Adrenal gland (tissue), 5 donors: Measurements from ENCODE around the gene GRXCR2.

Source experiments
- POLR2A ChIP-seq, 2 donors: fragments of 450-650 bp; IDR thresholded peaks; one replicate each; pipeline ENCODE4 v1.6.1; 2017; ENCODE audit warnings: antibody characterized with exemption in 2 of 2, mild to moderate bottlenecking in 2 of 2, moderate library complexity in 1 of 2
- TF ChIP-seq, protein P1 (sequence below), 6 experiments: fragments of 450-650 bp in 4 of 6; fragments of 200-600 bp in 2 of 6; sonication (generic) in 1 of 6; IDR thresholded peaks; 1 replicate in 5 of 6; 2 replicates in 1 of 6; pipeline versions ENCODE4 v1.5.1 to v1.8.0; 2016 to 2021; ENCODE audit warnings: antibody characterized with exemption in 6 of 6, mild to moderate bottlenecking in 2 of 6, moderate library complexity in 1 of 6
- donor health status: DM: no; HTN: no; CAD: no.

DNA sequence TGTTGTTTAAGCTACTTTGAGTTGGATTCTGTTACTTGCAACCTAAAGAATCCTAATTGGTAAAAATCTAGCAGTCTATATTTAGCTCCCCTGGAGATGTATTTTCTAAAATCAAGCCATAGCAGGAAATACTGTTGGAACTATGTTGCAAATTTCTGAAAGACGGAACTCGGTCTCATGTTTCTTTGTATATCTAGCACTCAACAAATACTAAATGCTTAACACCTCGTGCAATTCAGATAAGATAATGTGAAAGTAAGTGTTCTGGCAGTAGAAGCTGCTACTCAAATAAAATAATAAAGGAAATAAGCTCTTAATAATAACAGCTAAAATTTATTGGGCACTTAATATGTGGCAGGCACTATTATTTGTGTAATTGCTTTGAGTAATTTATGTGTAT lies 26.7 kb downstream of the GRXCR2 start:
- TF ChIP-seq, protein P1, sequence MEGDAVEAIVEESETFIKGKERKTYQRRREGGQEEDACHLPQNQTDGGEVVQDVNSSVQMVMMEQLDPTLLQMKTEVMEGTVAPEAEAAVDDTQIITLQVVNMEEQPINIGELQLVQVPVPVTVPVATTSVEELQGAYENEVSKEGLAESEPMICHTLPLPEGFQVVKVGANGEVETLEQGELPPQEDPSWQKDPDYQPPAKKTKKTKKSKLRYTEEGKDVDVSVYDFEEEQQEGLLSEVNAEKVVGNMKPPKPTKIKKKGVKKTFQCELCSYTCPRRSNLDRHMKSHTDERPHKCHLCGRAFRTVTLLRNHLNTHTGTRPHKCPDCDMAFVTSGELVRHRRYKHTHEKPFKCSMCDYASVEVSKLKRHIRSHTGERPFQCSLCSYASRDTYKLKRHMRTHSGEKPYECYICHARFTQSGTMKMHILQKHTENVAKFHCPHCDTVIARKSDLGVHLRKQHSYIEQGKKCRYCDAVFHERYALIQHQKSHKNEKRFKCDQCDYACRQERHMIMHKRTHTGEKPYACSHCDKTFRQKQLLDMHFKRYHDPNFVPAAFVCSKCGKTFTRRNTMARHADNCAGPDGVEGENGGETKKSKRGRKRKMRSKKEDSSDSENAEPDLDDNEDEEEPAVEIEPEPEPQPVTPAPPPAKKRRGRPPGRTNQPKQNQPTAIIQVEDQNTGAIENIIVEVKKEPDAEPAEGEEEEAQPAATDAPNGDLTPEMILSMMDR (IDR thresholded peaks at IDR 0.05), result no peak
- TF ChIP-seq POLR2A (IDR thresholded peaks at IDR 0.05), result no peak
